GM21515 (cell line): ENCODE measurements around the gene CYP24A1.

ENCODE experiments used
- ATAC-seq: cut with Tn5 transposase; IDR thresholded peaks from one replicate; pipeline ENCODE4 v1.9.1; 2021; ENCODE audit not compliant: unreplicated experiment

The CYP24A1 gene

GRCh38 chr20:54116550-54117235, 57.1 kb downstream of the CYP24A1 start:
- no peak for ATAC-seq

- ATAC-seq, result no peak
These were observed 58.5 kb downstream of the CYP24A1 start for GRCh38 chr20:54115172-54115854.

- ATAC-seq, result no peak
These were observed 59.7 kb downstream of the CYP24A1 start for GRCh38 chr20:54114109-54114508.

- no peak for ATAC-seq
These were observed 60.2 kb downstream of the CYP24A1 start for GRCh38 chr20:54113566-54113965.

GRCh38 chr20:54112221-54112884, 61.4 kb downstream of the CYP24A1 start:
- no peak for ATAC-seq

- no peak for ATAC-seq
These were observed 62.3 kb downstream of the CYP24A1 start for GRCh38 chr20:54111460-54111859.

GRCh38 chr20:54110457-54110856, 63.3 kb downstream of the CYP24A1 start:
- ATAC-seq, result no peak

GRCh38 chr20:54110041-54110440, 63.7 kb downstream of the CYP24A1 start:
- ATAC-seq, result no peak

- ATAC-seq, result no peak
These were observed 65.0 kb downstream of the CYP24A1 start for GRCh38 chr20:54108817-54109216.

GRCh38 chr20:54108326-54108642, 65.5 kb downstream of the CYP24A1 start:
- no peak for ATAC-seq

- no peak for ATAC-seq
These were observed 66.0 kb downstream of the CYP24A1 start for GRCh38 chr20:54107600-54108325.

GRCh38 chr20:54107181-54107580, 66.6 kb downstream of the CYP24A1 start:
- ATAC-seq, result no peak

- no peak for ATAC-seq
These were observed 67.6 kb downstream of the CYP24A1 start for GRCh38 chr20:54106162-54106561.

GRCh38 chr20:54105653-54106052, 68.1 kb downstream of the CYP24A1 start:
- no peak for ATAC-seq

GRCh38 chr20:54104781-54105180, 69.0 kb downstream of the CYP24A1 start:
- ATAC-seq, result no peak

GRCh38 chr20:54103762-54104600, 69.8 kb downstream of the CYP24A1 start:
- peak; percentile 22 for ATAC-seq
